Keratinocyte (primary cell): ENCODE results near the gene CYP20A1.
"Not testable (repeated sequence)": the region's sequence is repeated elsewhere in the genome, so short reads cannot be mapped to it uniquely, and the experiment has no call there.

Source experiments
- EZH2 ChIP-seq: IDR thresholded peaks from one replicate; pipeline ENCODE4 v1.6.1; 2012; ENCODE audit warnings: inconsistent platforms, mild to moderate bottlenecking, low read length, moderate library complexity
- TF ChIP-seq, protein P1 (sequence below), 3 experiments: IDR thresholded peaks in 1 of 3; conservative IDR thresholded peaks in 1 of 3; optimal IDR thresholded peaks in 1 of 3; 2 replicates in 2 of 3; 3 replicates in 1 of 3; pipeline versions ENCODE3 to v1.5.1; 2011; ENCODE audit warnings: low read length in 3 of 3, mild to moderate bottlenecking in 3 of 3, moderate library complexity in 2 of 3, control low read depth in 1 of 3, inconsistent platforms in 1 of 3; ENCODE audit not compliant: insufficient read depth in 2 of 3; ENCODE audit errors: extremely low read depth in 1 of 3

DNA sequence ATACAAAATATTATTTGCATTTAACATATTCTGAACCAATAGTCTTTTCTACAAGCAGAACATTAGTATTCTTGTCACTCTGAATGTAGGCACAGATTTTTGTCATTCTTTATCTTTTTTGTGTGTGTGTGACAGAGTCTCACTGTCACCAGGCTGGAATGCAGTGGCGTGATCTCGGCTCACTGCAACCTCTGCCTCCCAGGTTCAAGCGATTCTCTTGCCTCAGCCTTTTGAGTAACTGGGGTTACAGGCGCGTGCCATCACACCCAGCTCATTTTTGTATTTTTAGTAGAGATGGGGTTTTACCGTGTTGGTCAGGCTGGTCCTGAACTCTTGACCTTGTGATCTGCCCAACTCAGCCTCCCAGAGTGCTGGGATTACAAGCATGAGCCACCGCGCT lies 63.8 kb downstream of the CYP20A1 start:
- TF ChIP-seq, protein P1, sequence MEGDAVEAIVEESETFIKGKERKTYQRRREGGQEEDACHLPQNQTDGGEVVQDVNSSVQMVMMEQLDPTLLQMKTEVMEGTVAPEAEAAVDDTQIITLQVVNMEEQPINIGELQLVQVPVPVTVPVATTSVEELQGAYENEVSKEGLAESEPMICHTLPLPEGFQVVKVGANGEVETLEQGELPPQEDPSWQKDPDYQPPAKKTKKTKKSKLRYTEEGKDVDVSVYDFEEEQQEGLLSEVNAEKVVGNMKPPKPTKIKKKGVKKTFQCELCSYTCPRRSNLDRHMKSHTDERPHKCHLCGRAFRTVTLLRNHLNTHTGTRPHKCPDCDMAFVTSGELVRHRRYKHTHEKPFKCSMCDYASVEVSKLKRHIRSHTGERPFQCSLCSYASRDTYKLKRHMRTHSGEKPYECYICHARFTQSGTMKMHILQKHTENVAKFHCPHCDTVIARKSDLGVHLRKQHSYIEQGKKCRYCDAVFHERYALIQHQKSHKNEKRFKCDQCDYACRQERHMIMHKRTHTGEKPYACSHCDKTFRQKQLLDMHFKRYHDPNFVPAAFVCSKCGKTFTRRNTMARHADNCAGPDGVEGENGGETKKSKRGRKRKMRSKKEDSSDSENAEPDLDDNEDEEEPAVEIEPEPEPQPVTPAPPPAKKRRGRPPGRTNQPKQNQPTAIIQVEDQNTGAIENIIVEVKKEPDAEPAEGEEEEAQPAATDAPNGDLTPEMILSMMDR (optimal IDR thresholded peaks at IDR 0.05 in 1 of 3, IDR thresholded peaks at IDR 0.05 in 1 of 3, conservative IDR thresholded peaks at IDR 0.05 in 1 of 3; ENCODE audit: extremely low read depth in 1 of 3, insufficient read depth in 2 of 3, low read length in 3 of 3), result not testable (repeated sequence)
- TF ChIP-seq EZH2, result not testable (repeated sequence)
